Progenitor cell of endocrine pancreas (in vitro differentiated cells): ENCODE measurements around the gene EIF1. TPM values are rescaled to one million over a fixed set of nuclear protein-coding genes. Genes with fewer than 3 reads are reported as not detected.
A peak's percentile ranks its signal among the peaks of the same experiment; 100 is the strongest.
"Not testable (repeated sequence)": the region's sequence is repeated elsewhere in the genome, so short reads cannot be mapped to it uniquely, and the experiment has no call there.

ENCODE experiments used
- DNase-seq: peaks from one replicate; pipeline ENCODE4 v3.0.0; 2021; ENCODE audit warnings: low spot score; ENCODE audit not compliant: unreplicated experiment
- H3K27ac Mint-ChIP-seq: 2 replicates; pipeline ENCODE4 v1.8.0; 2021; ENCODE audit warnings: mild to moderate bottlenecking, moderate library complexity, mixed read lengths
- H3K27me3 Mint-ChIP-seq: 2 replicates; pipeline ENCODE4 v1.8.0; 2021; ENCODE audit warnings: mixed read lengths
- H3K36me3 Mint-ChIP-seq: 2 replicates; pipeline ENCODE4 v1.8.0; 2022; ENCODE audit warnings: mixed read lengths; ENCODE audit not compliant: insufficient read depth
- H3K4me1 Mint-ChIP-seq: 2 replicates; pipeline ENCODE4 v1.8.0; 2021; ENCODE audit warnings: low read depth, mixed read lengths
- H3K4me3 Mint-ChIP-seq: 2 replicates; pipeline ENCODE4 v1.8.0; 2021; ENCODE audit warnings: low read depth, mild to moderate bottlenecking, moderate library complexity, mixed read lengths
- H3K9me3 Mint-ChIP-seq: 2 replicates; pipeline ENCODE4 v1.8.0; 2021; ENCODE audit warnings: low read depth, mixed read lengths
- total RNA-seq: library from RNA; stranded (reverse); gene quantifications from 2 replicates; pipeline ENCODE4 v1.2.1, GENCODE V29; 2021
- TF ChIP-seq, protein P1 (sequence below): fragments of 200-600 bp; sonication (generic); IDR thresholded peaks from one replicate; pipeline ENCODE4 v1.5.0; 2021; ENCODE audit warnings: antibody characterized with exemption, mild to moderate bottlenecking; ENCODE audit not compliant: unreplicated experiment

EIF1 gene
- total RNA-seq, 1 donor from 2014 or later, result 622 TPM

DNA sequence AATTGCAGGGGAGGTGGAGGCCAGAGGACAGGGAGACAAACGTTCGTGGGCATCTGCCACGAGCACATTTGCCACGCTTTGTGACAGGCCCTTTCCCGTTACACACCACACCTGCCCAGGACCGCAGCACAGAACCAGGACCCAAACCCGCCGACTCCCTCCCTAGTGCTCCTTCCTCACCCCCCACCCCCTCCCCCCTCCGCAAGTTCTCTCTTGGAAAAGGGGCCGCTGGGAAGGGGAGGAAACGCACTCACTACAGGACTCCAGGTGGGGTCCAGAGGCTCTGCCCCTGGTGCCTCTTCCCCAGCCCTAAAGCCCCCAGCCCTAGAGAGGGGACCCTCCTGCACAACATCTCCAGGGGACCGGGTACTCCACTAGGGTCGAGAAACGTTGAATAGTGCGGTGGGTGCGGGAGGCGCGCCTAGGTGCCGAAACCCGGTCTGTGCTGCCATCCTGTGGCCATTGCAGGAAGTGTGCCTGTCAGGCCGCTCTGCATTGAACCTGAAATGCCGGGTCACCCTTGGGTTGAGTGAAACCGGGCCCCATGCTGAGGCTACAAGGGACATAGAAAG is 21.9 kb upstream of the EIF1 start:
- Mint-ChIP-seq H3K4me1 (peaks cover 16% of the 10 kb centered on the region), H3K4me3 (peak overlapping the region; percentile 67), H3K27ac (peak overlapping the region; percentile 42), H3K36me3 (no peaks in the 10 kb centered on the region), H3K9me3 (no peaks in the 10 kb centered on the region), H3K27me3 (peaks cover 8% of the 10 kb centered on the region)
- peak; percentile 81 for DNase-seq
- TF ChIP-seq, protein P1, sequence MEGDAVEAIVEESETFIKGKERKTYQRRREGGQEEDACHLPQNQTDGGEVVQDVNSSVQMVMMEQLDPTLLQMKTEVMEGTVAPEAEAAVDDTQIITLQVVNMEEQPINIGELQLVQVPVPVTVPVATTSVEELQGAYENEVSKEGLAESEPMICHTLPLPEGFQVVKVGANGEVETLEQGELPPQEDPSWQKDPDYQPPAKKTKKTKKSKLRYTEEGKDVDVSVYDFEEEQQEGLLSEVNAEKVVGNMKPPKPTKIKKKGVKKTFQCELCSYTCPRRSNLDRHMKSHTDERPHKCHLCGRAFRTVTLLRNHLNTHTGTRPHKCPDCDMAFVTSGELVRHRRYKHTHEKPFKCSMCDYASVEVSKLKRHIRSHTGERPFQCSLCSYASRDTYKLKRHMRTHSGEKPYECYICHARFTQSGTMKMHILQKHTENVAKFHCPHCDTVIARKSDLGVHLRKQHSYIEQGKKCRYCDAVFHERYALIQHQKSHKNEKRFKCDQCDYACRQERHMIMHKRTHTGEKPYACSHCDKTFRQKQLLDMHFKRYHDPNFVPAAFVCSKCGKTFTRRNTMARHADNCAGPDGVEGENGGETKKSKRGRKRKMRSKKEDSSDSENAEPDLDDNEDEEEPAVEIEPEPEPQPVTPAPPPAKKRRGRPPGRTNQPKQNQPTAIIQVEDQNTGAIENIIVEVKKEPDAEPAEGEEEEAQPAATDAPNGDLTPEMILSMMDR, result peak; percentile 94

DNA sequence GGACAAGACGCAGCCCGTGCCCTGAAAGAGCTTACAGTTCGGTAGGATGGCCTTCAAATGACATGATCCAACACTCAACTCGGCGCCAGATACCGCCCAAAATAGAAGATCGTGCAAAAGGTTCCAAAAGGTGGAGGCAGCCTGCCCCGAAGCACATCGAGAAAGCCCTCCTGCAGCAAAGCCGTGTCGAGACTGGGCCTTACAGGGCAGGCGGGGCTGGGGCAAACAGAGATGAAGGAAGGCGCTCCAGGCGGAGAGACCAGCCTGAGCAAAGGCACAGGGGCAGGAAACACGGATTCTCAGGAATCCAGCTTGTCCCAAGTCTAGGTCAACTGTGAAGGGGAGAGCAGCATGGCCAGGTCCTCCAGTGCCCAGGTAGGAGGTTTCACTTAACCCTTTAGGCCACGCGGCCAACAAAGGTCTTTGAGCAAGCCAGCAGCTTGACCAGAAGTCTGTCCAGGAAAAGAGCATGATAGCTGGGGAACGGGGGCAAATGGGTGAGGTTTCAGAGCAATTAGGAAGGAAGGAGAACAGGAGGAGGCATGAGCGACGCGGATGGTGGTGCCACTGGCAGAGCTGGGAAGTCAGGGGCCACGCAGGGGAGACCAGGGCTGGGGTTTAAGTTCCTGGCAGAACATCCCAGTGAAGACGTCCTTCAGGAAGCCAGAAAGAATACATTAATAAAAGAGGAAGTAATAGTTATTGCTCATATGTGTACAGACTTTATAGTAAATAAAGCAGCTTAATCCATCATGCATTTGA is 21.2 kb upstream of the EIF1 start:
- TF ChIP-seq, protein P1, result no peak
- H3K9me3 Mint-ChIP-seq, result no peaks in the 10 kb centered on the region
- H3K27me3 Mint-ChIP-seq, result peaks cover 8% of the 10 kb centered on the region
- H3K4me1 Mint-ChIP-seq, result peaks cover 16% of the 10 kb centered on the region
- H3K27ac Mint-ChIP-seq, result peak overlapping the region; percentile 42
- DNase-seq, result no peak
- no peaks in the 10 kb centered on the region for H3K36me3 Mint-ChIP-seq
- H3K4me3 Mint-ChIP-seq, result peak overlapping the region; percentile 67

DNA sequence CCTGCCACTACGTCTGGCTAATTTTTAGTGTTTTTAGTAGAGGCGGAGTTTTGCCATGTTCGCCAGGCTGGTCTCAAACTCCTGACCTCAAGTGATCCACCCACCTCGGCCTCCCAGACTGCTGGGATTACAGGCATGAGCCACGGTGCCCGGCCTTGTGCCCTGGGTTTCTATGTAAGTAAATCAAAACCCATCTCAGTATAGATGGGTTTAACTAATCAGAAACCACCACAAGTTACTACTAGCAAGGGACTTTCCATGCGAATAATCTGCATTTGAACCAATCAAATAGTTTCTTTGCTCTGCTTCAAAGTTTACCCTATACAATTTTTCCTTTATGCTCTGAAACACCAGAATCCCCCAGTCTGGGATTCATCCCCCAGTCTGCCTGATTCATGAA is 16.5 kb upstream of the EIF1 start:
- Mint-ChIP-seq H3K4me3 (no peak overlapping the region), H3K9me3 (peaks cover 3% of the 10 kb centered on the region), H3K4me1 (peaks cover 23% of the 10 kb centered on the region), H3K36me3 (no peaks in the 10 kb centered on the region), H3K27ac (no peak overlapping the region), H3K27me3 (peaks cover 2% of the 10 kb centered on the region)
- DNase-seq, result no peak
- TF ChIP-seq, protein P1, result no peak

DNA sequence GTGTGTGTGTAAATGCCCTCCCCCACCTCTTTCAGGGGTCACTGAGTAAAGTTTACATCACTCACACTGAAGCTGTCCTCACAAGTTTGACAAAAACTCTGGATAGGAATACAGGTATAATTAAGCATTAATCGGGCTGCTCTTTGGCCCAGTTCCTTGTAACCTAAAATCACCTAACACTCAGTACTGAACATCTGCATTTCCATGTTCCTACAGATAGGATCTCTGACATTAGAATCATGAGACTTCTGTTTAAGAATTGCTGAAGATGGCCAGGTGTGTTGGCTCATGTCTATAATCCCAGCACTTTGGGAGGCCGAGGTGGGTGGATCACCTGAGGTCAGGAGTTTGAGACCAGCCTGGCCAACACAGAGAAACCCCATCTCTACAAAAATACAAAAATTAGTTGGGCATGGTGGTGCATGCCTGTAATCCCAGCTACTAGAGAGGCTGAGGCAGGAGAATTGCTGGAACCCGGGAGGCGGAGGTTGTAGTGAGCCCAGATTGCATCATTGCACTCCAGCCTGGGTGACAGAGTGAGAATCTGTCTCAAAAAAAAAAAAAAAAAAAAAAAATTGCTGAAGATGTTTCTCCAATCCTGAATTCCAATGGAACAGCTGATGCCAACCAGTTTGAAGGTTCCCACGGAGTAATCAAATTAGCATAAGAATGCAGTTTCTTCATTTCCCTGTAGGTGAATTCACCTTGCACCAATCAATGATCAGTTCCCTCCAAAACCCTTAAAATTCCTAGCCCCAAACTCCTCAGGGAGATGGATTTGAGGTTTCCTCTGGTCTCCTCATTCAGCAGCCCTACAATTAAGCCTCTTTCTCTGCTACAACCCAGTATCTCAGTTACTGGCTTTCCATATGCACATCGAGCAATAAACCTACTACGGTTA is 13.3 kb upstream of the EIF1 start:
- Mint-ChIP-seq H3K4me3 (peak overlapping the region; percentile 11), H3K4me1 (peaks cover 31% of the 10 kb centered on the region), H3K27ac (peak overlapping the region; percentile 88)
- not testable (repeated sequence) for H3K9me3 Mint-ChIP-seq, H3K27me3 Mint-ChIP-seq, H3K36me3 Mint-ChIP-seq, DNase-seq
- TF ChIP-seq, protein P1, result peak; percentile 15

DNA sequence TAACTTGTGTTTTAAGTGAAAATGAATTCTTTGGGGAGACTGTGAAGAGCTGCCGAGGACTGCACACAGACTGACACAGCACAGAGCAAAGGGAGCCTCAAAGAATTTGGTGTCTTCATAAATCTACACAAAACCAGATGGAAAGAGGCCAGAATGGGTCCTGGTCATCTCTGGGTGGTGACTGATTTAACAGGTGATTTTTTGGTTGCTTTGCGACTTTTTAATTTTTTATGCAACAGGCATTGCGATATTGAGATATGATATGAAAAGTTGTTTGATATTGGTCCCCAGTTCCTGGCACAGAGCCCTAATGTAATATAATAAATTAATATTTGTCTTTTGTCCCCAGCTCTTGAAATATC is 12.6 kb upstream of the EIF1 start:
- TF ChIP-seq, protein P1, result no peak
- Mint-ChIP-seq H3K27me3 (no peaks in the 10 kb centered on the region), H3K4me3 (peak overlapping the region; percentile 11), H3K4me1 (peaks cover 31% of the 10 kb centered on the region), H3K9me3 (peaks cover 3% of the 10 kb centered on the region), H3K36me3 (no peaks in the 10 kb centered on the region), H3K27ac (peak overlapping the region; percentile 88)
- DNase-seq, result no peak
